Measurements from ENCODE around the gene MYCN.

MYCN gene

GRCh38 chr2:15976354-15976753, 36.0 kb downstream of the MYCN start:
- DNase-seq (ENCODE audit: low read depth): no peak

- no peak for DNase-seq (ENCODE audit: low read depth)
These were observed 38.9 kb downstream of the MYCN start for GRCh38 chr2:15979051-15979758.

DNA sequence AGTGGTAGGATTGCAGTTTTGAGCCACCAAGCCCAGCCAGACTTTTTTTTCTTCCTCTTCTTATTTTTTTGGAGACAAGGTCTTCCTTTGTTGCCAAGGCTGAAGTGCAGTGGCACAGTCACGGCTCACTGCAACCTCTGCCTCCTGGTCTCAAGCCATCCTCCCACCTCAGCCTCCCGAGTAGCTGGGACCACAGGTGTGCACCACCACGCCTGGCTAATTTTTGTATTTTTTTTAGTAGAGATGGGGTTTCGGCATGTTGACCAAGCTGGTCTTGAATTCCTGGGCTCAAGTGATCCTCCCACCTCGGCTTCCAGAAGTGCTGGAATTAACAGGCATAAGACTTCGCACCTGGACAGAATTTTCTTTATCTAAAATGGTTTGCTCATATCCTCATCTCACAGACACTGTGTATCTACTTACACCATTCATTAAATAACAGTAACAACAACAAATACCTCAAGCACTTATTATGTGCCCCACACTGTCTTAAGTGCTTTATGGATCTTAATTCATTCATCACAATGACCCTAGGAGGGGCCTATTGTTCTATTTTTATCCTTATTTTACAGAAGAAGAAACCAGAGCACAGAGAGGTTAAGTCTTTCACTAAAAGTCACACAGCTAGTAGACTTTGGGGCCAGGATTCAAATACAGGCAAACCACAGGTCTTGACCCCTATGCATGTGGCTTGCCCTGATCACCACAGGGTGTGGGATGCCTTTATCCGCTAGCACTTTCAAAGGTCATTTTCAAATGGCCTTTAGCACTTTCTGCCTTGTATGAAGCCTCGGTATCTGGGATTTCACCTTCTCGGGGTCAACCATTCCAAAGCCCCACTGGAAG, 39.6 kb downstream of the MYCN start:
- no peak for DNase-seq (ENCODE audit: low read depth)

DNA sequence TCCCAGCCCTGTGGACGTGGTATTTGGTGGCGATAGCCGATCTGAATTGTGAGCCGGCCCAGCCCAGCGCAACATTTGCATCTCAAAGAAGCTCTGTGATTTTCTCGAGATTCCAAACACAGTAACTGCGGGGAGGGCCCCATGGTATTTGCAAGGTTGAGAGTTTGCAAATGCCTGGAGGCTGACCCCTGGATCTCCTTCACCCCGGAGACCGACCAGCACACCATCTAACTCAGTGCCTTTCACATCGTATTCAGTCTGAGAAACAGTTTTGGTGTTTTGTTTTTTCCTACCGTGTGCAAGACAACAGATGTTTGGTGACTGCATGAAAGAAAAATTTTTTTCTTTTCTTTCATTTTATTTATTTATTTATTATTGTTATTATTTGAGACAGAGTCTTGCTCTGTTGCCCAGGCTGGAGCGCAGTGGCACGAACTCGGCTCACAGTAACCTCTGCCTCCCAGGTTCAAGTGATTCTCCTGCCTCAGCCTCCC, 40.3 kb downstream of the MYCN start:
- DNase-seq (ENCODE audit: low read depth): no peak

DNA sequence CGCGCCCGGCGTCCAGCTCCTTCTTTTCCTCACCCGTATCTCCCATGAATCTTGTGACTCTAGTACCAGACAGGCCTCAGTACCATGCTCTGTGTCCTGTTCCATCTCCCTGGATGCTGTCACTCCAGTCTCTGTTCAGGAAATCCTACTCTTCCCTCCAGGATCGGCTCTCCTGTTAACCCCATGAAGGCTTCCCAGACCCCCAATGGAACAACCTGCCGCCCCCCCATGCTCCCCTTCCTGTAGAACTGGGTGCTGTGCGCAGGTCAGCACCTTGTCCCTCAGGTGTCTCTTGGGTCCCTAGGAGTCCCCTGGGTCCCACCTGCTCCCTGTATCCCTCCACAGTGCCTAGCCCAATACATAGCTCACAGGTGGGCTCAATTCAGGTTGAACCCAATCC, 41.3 kb downstream of the MYCN start:
- DNase-seq (ENCODE audit: low read depth): no peak

DNA sequence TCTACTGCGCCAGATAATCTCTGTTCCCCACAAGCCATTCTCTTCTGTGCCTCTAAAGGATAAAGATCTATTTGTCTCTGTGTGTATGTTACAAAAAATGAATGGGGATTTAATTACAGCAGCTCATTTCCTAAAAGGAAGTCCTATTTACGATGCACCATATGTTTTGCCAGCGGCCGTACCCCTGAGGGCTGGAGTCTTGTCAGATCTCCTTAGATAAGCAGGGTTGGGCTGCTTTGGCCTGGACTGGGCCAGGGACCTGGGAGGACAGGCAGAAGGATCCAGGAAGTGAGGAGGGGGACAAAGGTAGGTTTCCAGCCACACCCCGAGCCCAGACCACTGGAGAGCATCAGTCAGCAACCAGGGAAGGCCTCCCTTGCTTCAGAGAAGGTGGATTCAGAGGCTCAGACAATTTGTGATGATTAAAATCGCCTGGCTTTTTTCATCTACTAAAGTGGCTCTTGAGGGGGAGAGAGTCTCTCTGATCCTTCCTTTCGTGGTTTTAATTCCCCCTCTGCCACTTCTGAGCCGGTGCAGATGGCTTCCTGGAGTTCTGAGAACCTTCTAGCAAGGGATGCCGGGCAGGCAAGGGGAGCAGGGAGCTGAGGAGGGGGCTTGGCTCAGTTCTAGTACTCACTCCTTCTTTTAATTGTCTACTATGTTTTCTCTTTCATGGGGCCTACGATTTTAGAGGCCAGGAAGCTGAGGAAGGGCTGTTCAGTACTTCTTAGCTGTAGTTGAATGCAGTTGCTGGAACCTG, 42.1 kb downstream of the MYCN start:
- DNase-seq (ENCODE audit: low read depth): no peak

DNA sequence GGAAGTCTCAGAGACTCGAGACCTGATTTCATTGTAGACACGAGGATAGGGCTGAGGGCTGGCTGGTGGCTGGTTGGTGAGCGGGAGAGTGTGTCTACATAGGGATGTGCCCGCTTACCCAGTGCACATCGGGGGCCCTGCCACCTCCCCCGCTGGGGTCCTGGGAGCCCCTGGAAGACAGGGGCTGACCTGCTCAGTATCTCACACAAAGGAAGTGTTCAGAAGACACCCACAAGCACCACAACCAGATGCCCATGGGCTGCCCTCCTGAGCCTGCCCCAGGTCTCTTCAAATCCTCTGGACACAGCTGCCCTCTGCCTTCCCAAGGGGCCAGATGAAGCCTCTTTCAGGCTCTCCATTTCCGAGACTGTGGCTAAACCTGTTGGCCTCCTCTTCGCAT, 43.1 kb downstream of the MYCN start:
- DNase-seq (ENCODE audit: low read depth): no peak

GRCh38 chr2:15984368-15985255, 44.3 kb downstream of the MYCN start:
- no peak for DNase-seq (ENCODE audit: low read depth)

GRCh38 chr2:15985531-15985930, 45.2 kb downstream of the MYCN start:
- no peak for DNase-seq (ENCODE audit: low read depth)

- DNase-seq (ENCODE audit: low read depth): no peak
These were observed 45.8 kb downstream of the MYCN start for GRCh38 chr2:15986068-15986560.

GRCh38 chr2:15986644-15987043, 46.3 kb downstream of the MYCN start:
- DNase-seq (ENCODE audit: low read depth): no peak

DNA sequence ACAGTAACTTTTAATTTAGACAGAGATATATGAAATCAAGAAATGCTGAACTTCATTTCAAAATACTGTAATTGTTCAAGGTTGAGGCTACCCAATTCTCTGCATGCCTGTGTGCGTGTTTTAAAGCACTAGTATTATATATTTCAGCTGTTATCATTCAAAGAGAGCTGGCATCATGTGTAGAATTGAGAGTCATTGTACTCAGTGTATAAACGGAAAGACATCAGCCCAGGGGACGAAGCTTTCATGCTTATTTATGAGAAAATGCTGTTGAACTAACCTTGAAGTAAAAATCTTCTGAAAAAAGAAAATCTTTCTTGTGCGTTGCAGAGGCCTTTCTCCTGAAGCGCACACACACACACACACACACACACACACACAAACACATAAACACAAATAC, 48.4 kb downstream of the MYCN start:
- no peak for DNase-seq (ENCODE audit: low read depth)

DNA sequence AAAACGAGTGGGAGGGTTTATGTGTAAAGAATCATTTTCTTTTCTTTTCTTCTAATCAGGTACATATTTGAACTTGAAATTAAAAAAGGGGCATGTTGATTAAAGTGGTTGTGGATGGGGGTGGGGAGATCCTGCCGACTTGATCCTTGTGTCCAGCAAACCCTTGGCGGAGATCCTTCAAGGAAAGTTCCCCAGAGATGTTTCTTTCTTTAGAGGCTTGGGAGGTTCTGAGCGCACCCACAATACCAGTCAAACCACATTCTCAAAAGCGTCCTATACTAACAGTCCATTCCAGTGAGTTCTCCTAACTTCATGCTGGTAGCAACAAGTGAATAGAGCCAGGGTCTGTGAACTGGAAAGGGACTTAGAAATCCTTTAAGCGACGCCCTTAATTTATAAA, 49.2 kb downstream of the MYCN start:
- DNase-seq (ENCODE audit: low read depth): no peak

- no peak for DNase-seq (ENCODE audit: low read depth)
These were observed 50.1 kb downstream of the MYCN start for GRCh38 chr2:15990151-15991101.

DNA sequence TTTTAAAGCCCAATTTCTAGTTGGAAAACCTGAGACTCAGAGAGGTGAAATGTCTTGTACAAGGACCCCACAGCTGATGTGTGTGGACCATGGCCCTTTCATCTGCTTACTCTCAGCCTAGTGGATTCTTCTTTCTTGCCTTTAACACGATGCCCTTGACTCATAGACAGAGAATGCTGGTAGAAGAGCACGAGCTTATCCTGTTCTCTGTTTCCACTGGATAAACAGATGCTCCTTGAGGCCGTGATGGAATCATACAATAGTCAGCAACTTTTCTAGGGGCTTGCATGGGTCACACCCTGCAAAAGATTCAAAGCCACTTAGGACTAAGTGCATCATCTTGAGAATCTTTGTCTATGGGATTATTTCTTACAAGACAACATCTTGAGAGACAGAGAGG, 50.9 kb downstream of the MYCN start:
- no peak for DNase-seq (ENCODE audit: low read depth)

DNA sequence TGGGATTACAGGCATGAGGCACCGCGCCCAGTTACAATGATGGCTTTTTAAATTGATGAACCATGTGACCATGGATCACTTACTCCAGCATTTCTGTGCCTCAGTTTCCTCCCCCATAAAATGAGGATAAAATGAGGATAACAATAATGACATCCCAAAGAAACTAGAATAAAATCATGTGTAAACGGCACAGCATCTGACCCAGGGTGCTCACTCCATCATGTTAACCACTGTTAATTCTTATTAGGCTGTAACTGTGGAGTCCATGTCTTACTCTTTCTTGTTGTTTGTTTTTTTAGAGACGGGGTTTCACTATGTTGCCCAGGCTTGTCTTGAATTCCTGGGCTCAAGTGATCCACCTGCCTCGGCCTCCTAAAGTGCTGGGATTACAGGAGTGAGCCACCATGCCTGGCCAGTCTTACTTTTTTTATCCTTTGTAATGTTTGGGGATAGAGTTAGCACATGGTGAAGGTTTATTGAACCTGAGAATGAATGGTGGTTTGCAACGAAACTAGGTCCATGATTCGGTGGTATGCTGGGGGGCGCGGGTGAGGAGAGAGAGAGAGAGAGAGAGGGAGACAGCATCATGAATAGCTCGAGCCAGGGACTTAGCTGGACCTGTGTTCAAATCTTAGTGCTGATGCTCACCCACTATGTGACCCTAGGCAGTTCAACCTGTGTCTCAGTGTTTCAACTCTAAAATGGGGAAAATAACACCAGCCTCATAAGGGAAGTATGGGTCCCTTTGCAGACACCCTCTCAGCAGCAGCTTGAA, 52.3 kb downstream of the MYCN start:
- DNase-seq (ENCODE audit: low read depth): no peak

DNA sequence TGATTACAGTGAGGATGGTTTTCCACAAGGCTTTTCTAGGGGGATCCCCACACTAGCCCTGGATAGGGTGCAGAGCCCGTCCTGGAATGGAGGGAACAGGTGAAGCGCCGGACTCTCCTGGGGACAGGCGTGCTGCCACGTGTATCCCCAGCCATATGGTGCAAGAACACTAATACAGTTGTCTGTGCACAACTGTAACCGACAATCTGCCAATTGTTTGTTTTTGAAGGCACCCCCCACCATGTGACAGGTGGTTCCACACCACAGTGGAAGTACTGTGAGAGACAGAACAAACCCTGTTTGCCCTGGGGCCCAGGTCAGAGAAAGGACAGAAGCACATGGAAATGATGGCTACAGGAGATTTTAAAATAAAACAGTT, 52.9 kb downstream of the MYCN start:
- no peak for DNase-seq (ENCODE audit: low read depth)

- no peak for DNase-seq (ENCODE audit: low read depth)
These were observed 53.3 kb downstream of the MYCN start for GRCh38 chr2:15993666-15994065.

DNA sequence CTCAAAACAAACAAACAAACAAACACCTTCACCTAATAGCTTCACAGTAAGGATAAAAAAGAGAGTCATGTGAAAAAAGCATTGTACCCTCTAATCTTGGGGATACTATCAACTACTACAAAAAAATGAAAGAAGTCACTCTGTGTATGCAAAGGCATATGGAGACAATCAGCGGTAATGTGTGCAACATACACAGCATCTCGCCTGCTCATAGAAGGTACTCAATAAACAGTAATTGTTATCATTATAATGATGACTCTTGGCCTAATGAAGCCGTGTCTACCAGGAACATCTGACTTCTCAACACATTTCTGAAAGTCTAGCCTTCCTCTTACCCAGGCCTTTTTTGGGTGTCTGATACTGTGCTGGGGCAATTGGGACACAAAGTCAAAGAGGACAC, 55.3 kb downstream of the MYCN start:
- no peak for DNase-seq (ENCODE audit: low read depth)

Measured in activated T-cell treated with anti-CD3 and anti-CD28 coated beads for 1 hour (primary cell).